HTERT RPE-1 (cell line): Measurements from ENCODE around the gene FAM170A.

Experiments used
- in situ Hi-C: fragments of 300-500 bp; cut with MboI; formaldehyde crosslinking; loops from 4 replicates; pipeline ENCODE4 v1.14.3; 2020; ENCODE audit warnings: low sequenced_read_pairs

Gene FAM170A, protein sequence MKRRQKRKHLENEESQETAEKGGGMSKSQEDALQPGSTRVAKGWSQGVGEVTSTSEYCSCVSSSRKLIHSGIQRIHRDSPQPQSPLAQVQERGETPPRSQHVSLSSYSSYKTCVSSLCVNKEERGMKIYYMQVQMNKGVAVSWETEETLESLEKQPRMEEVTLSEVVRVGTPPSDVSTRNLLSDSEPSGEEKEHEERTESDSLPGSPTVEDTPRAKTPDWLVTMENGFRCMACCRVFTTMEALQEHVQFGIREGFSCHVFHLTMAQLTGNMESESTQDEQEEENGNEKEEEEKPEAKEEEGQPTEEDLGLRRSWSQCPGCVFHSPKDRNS

GRCh38 chr5:119629339-119629738 lies at the start of gene FAM170A:
Gene FAM170A (plus strand): TSS chr5:119629558. CDS start chr5:119629769, 211 bp downstream.
- in situ Hi-C loops: no loop called here

- in situ Hi-C loops: no loop called here
Observed at GRCh38 chr5:119582987-119583386, 46.4 kb upstream of the FAM170A start.

GRCh38 chr5:119583684-119584083 lies 45.7 kb upstream of the FAM170A start:
- in situ Hi-C loops: no loop called here

GRCh38 chr5:119596046-119596445 lies 33.3 kb upstream of the FAM170A start:
- in situ Hi-C loops: no loop called here

GRCh38 chr5:119597728-119598298 lies 31.5 kb upstream of the FAM170A start:
- in situ Hi-C loops: no loop called here

DNA sequence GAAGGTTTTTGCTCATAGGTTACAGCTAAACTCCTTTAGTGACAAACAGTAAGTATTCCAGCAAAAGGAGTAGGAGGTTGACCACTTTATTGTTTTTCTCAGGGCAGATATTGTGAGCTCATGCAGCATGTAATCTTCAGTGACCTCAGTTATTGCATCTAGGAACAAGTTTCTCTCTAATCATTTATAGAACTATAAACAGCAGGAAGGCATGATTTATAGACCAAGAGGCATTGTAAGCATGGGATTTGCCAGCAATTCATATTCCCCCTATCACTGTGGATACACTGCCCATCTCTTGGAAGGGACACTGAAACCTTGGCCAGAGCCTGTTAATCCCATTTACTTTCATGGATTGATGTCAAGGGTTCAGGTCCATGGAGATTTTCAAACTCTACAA lies 15.4 kb upstream of the FAM170A start:
- in situ Hi-C loops: no loop called here

DNA sequence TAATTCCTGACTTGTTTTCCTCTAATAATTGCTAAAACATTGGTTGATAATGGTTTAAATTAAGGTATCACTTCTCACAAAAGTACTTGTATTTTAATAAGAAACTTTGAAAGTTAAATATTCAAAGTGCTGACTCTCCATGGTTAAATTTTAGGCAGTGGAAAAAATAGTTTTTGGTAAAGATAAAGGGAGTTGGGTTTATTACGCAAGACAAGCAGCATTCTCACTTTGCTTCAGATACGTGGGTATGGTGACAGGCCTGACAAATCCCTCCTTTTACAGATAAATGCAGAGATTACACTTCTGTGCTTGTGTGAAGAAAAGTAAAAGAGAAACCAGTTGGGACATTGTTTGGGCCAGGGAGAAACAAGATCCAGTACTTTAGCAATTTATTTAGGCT lies 14.5 kb upstream of the FAM170A start:
- in situ Hi-C loops: no loop called here

- in situ Hi-C loops: no loop called here
Observed at GRCh38 chr5:119626086-119626485, 3.3 kb upstream of the FAM170A start.

GRCh38 chr5:119630752-119631440 lies 1.5 kb downstream of the FAM170A start:
- in situ Hi-C loops: no loop called here

DNA sequence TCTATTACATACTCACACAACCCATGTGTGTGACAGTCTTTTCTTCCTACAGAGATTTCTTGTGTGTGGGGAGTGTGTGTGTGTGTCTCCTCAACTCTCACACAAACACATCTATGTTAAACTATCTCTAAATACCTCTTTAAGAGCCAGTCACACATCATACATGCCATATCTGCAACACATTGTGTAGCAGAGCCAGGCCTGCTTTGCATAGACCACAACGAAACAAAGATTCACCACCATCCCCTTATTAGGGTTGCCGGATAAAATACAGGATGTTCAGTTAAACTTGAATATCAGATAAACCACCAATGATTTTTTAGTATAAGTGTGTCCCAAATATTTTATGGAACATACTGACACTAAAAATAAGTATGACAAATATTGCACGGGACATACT lies 2.3 kb downstream of the FAM170A start:
- in situ Hi-C loops: no loop called here

DNA sequence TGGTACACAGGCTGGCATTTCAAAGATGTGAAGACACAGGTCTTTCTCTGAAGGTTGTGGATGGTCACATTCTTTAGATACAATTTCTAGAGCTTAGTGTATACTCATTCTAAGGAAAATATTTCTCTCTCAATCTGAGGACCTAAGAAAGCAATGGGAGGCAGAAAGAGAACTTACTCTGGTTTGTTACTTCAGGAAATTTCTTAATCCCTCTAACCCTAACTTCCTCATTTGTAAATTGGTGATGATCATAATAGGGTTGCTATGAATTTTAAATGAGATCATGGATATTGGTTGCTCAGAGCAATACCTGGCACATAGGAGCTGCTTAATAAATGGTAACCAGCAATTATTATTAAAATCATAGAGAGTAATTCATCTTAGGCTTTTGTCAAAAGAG lies 22.1 kb downstream of the FAM170A start:
- in situ Hi-C loops: no loop called here

- in situ Hi-C loops: no loop called here
Observed at GRCh38 chr5:119655061-119655460, 25.7 kb downstream of the FAM170A start.

GRCh38 chr5:119656023-119656422 lies 26.7 kb downstream of the FAM170A start:
- in situ Hi-C loops: no loop called here

DNA sequence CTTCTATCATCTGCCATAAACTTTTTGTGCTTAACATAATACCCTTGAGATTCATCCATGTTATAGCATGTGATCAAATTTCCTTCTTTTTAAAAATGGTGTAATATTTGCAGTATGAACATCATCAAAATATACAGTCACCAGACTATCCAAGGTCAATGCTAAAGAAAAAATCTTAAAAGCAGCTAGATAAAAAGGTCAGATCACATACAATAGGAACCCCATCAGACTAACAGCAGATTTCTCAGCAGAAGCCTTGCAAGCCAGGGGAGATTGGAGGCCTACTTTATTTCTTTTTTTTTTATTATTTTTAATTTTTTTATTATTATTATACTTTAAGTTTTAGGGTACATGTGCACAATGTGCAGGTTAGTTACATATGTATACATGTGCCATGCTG lies 37.2 kb downstream of the FAM170A start:
- in situ Hi-C loops: no loop called here

- in situ Hi-C loops: no loop called here
Observed at GRCh38 chr5:119678351-119679028, 49.1 kb downstream of the FAM170A start.

GRCh38 chr5:119680080-119680479 lies 50.7 kb downstream of the FAM170A start:
- in situ Hi-C loops: no loop called here

DNA sequence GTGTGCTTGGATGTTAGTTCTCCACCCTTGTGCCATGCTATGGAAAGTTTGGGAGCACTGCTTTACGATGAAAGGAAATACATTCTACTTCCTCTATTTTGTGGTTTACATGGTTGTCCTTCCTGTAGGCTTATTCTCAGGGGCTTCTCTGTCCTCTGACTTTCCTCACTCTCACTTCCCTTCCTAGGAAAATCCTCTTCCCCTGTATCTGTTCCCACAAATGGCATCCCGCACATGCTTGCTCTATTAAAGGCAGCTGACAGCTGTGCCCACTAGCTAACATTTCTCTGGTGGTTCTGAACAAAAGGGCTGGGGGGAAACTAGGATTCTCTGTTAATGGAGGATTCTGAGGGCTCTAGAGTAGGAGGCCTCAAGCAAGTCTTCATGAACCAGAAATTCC lies 52.4 kb downstream of the FAM170A start:
- in situ Hi-C loops: no loop called here

DNA sequence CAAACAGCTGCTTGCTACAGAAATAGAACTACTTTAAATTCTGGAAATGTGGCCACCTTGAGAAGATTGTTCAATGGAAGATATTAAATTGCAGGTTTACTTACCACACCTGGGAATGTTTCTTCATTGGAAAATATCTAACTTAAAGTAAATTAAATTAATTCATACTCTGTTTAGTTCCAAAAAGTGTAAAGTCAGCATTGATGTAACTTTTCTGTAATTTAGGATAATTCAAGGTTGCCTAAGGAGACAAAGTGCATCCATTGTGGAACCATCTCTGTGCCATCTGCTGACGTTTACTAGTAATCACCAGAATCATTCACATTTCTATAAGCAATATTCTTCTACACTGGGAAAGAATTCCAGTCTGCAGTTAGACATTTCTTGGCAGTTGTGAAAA lies 53.0 kb downstream of the FAM170A start:
- in situ Hi-C loops: no loop called here
